KG1 (cell line): ENCODE data around the gene RIOK2.
"Not testable (repeated sequence)": the region's sequence is repeated elsewhere in the genome, so short reads cannot be mapped to it uniquely, and the experiment has no call there.

Experiments used
- DNase-seq: peaks from one replicate; lab custom pipeline; 2025; lab: John Stamatoyannopoulos, UW

Gene RIOK2

DNA sequence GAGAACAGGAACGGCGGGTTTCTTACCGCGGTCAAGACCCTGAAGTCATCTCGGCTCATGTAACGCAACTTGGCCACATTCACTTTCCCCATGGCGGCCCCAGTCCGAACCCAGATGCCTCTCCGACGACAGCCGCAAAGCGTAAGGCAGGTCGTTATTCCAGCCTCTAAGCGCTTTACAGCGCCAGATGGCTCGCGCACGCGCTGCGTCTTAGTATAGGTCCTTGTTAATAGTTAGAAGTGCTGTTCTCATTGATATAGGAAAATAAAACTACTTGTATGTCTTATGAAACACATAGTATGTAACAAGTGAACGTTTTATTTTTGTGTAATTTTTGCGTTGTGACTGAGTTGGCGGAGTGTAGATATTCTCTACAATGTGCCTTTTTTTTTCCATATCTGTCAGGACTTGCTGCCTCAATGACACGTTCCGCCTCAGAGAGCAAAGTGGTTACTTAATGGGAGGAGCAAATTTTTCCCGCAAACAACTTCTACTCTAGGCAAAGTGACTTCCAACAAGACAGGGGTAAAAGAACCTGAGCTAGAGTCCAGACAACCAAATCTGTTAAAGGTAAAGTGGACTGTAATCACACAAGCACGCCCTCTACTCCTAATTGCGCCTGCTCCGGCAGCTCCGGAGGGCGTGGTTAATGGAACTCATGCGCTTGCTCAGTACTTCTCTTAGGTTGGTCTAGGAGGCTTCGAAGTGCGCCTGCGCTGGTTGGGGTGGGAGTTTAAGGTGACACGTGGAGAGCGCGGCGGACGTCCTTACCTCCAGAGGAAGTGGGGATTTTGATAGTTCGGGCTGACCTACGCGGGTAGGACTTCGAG is at the start of gene RIOK2:
Gene RIOK2, minus strand, starts transcription at position 148 of the 830 bp plus-strand sequence. Its CDS starts 56 bp downstream, at position 92.
- DNase-seq: peak; percentile 65

DNA sequence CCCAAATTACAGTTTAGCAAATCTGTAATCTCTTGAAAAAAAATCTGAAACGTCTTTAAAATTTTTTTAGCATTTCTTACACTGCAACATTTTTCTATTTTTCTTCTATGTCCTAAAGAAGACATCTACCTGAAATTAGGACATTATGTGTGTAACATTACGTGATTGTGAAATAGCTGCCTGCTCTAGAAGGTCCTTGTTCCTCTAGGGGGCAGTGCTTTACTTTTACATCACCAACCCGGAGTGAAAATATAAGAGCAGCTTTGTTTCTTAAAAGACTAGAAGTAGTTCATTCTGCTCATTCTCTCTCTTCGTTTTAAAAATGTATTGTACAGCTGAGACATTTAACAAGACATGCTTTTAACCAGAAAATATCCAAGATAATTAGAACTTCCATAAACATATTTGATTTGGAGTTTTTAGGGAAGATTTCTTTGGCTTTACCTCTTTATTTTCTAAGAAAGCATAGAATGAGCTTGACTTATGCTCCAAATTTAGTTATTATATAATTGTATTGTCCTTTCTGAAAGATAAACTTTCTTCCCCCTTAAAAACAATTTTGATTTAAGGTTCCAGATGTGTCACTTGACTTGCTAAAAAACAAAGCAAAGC is 48.1 kb upstream of the RIOK2 start:
- peak; percentile 24 for DNase-seq

DNA sequence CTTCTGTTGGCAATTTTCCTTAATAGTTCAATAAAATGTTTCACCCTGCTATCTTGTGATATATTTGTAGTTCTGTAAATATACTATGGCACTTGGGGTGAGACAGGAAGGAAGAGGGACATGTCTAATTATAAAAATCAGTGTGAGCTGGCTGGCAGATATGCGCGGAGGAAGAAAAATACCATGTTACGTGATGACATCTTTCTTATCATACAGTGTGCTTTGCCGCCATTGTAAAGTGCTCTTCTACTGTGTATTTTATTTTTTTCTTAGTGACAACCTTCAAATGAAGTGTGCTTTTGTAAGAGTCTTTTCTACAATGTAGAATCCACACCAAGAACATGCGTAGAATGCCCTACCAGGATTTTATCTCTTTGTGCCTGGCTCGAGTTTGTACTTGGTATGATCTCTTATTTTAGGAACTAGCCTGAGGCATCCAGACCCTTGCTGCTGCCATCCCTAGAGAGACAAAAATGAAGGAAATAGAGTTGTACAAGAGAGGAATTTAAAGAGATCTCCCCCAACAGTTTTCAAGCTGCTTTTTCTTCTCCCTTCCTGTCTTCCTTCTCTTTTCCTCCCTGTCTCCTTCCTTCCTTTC is 46.7 kb upstream of the RIOK2 start:
- no peak for DNase-seq

GRCh38 chr5:97229196-97229595 is 46.1 kb upstream of the RIOK2 start:
- no peak for DNase-seq

DNA sequence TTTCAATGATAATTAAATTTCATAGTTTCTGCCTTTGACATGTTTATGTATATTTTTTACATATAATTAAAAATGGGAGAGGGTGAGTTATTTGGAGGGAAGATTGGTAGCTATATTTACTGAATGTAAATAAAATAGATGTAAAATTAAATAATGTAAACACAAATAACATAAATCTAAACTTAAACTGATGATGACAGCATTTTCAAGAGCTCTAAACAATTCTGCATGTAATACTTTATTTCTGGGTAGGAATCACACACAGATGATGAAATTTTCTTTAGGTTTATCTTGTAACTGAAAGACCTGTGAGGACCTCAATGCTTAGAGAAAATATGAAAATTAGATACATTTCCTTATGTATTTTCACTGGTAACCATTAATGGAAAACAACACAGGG is 42.2 kb upstream of the RIOK2 start:
- DNase-seq: no peak

- DNase-seq: no peak
These were observed 41.2 kb upstream of the RIOK2 start for GRCh38 chr5:97224112-97224750.

DNA sequence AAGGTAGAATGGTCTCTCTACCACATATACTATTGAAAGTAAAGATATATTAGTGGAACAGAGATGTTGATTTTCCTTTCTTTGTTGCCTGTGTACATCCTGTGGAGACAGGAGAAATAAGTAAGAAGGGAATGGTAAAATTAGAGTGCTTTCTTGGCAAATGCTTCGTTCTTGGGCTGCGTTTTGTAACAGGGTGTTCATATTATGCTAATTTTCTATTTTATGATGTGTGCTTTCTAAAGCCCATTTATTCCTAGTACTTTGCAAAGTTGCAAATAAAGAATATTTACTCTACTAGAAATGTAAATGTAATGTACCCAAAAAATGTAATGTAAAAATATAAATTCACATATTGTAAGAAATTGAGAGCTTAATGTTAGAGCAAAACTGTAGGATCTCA is 40.5 kb upstream of the RIOK2 start:
- no peak for DNase-seq

GRCh38 chr5:97209343-97209742 is 26.3 kb upstream of the RIOK2 start:
- no peak for DNase-seq

DNA sequence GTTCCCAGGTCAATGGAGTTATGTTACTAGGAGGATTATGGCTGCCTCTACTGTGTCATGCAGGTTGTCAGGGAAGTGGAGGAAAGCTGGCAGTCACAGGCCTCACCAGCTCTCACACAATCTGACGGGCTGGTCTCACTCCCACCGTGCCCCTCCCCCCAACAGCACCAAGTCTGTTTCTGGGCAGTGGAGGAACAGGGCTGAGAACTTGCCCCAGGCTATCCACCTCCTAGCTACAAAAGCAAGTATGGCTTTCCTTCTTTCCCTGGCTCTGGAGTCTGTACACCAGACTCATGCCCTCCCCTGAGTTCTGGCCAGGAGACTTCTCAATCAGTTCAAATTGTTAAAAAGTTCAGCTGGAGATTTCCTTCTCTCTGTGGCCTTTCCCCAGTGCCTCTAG is 25.7 kb upstream of the RIOK2 start:
- no peak for DNase-seq

DNA sequence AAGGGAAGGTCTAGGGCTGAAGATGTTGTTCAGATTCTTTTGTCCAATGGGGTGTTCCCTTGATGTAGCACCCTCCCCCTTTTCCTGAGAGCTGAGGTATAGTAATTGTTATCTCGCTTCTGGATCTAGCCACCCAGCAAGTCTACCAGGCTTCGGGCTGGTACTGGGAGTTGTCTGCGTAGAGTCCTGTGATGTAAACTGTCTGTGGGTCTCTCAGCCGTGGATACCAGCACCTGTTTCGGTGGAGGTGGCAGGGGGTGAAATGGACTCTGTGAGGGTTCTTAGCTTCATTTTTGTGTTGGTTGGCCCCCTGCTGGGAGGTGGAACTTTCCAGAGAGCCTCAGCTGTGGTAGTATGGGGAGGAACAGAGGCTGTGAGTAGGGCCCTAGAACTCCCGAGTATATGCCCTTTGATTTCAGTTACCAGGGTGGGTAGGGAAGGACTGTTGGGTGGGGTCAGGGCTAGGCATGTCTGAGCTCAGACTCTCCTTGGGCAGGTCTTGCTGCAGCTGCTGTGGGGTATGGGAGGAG is 25.2 kb upstream of the RIOK2 start:
- no peak for DNase-seq

DNA sequence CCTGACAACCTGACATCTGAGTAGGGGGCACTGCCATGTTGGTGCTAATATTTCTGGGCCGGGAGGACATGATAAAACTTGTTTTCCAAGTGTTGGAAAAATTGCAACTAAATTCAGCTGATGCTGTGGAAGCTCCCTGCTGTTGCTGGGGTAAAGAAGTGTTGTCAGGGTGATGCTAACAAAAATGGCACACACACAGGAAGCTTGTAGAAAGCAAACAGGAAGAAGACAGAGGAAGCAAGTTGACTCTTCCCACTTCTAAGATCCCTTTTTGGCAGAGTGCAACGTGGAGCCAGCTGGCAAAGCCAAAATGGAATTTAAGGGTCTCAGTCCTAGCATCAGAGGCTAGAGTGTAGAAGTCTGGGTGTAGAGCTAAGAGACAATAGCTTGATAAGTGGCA is 11.3 kb upstream of the RIOK2 start:
- DNase-seq: no peak

GRCh38 chr5:97193355-97193688 is 10.3 kb upstream of the RIOK2 start:
- no peak for DNase-seq

DNA sequence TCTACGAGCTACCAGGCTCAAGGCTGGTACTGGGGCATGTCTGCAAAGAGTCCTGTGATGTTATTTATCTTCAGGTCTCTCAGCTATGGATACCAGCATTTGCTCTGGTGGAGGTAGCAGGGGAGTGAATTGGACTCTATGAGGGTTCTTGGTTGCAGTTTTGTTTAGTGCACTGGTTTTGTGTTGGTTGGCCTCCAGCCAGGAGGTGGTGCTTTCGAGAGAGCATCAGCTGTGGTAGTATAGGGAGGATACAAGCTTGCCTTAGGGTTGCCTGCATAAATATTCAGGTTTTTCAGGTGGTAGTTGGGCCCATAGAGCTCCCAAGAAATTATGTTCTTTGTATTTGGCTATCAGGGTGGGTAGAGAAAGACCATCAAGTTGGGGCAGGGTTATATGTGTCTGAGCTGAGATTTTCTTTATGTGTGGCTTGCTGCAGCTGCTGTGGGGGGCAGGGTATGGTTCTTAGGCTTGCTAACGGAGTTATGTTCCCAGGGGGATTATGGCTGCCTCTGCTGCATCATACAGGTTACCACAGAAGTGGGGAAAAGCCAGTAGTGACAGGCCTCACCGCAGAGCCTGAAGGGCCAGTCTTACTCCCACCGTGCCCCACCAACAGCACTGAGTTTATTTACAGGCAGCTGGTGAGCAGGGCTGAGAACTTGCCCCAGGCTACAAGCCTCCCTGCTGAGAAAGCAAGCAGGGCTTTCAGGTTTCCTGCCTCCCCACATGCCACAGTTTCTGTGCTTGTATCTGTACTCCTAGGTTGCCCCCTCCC is 9.7 kb upstream of the RIOK2 start:
- DNase-seq: no peak

- DNase-seq: no peak
These were observed 8.8 kb upstream of the RIOK2 start for GRCh38 chr5:97191893-97192292.

DNA sequence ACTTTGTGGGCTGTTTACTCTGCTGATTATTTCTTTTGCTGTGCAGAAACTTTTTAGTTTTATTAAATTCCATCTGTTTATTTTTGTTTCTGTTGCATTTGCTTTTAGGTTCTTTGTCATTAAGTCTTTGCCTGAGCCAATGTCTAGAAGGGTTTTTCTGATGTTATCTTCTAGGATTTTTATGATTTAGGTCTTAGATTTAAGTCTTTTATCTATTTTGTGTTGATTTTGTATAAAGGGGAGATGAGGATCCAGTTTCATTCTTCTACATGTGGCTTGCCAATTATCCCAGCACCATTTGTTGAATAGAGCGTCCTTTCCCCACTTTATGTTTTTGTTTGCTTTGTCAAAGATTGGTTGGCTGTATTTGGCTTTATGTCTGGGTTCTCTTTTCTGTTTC is 6.5 kb upstream of the RIOK2 start:
- not testable (repeated sequence) for DNase-seq

DNA sequence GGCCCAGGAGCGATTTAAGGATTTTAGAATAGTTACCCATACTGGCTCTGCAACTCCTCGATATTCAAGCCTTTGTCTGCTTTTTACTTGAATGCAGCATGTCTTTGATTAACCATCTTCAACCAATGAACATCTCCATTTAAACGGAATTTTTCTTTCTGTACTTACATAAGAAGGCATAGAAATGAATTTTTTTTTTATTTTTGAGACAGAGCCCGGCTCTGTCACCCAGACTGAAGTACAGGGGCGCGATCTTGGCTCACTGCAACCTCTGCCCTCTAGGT is 825 bp upstream of the RIOK2 start:
- DNase-seq: no peak

- no peak for DNase-seq
These were observed 412 bp downstream of the RIOK2 start for GRCh38 chr5:97182571-97183099.

- no peak for DNase-seq
These were observed 1.0 kb downstream of the RIOK2 start for GRCh38 chr5:97181856-97182545.

DNA sequence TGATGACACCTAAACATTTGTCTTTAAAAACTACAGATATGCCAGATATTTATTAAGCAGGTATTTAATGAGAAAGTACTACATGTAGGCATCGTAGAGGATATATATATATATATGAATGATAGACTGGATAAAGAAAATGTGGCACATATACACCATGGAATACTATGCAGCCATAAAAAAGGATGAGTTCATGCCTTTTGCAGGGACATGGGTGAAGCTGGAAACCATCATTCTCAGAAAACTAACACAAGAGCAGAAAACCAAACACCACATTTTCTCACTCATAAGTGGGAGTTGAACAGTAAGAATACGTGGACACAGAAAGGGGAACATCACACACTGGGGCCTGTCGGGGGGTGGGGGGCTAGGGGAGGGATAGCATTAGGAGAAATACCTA is 3.6 kb downstream of the RIOK2 start:
- DNase-seq: not testable (repeated sequence)

- no peak for DNase-seq
These were observed 10.8 kb downstream of the RIOK2 start for GRCh38 chr5:97172227-97172626.

DNA sequence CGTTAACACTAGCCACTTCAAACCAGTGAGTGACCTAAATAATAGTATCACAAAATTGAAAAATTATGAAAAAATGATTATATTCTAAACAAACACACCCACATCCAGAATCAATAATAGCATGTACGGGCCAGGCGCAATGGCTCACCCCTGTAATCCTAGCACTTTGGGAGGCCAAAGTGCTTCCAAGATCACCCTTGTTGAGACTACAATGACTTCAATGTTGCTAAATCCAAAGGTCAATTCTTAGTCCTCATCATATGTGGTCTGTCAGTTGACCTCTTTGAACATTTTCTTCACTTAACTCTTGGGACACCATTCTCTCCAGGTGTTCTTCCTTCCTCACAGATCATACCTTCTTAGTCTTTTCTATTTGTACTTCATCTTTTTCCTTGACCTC is 11.3 kb downstream of the RIOK2 start:
- no peak for DNase-seq
